GM21390 (cell line): ENCODE data around the gene HOMER3.

ENCODE experiments used
- ATAC-seq: cut with Tn5 transposase; IDR thresholded peaks from one replicate; pipeline ENCODE4 v1.9.1; 2021; ENCODE audit not compliant: unreplicated experiment

The HOMER3 gene

GRCh38 chr19:18940769-18941627, at the start of gene HOMER3:
TSS of gene HOMER3 (minus strand) at chr19:18941217. CDS start at chr19:18938982, 2,235 bp downstream.
- no peak for ATAC-seq

DNA sequence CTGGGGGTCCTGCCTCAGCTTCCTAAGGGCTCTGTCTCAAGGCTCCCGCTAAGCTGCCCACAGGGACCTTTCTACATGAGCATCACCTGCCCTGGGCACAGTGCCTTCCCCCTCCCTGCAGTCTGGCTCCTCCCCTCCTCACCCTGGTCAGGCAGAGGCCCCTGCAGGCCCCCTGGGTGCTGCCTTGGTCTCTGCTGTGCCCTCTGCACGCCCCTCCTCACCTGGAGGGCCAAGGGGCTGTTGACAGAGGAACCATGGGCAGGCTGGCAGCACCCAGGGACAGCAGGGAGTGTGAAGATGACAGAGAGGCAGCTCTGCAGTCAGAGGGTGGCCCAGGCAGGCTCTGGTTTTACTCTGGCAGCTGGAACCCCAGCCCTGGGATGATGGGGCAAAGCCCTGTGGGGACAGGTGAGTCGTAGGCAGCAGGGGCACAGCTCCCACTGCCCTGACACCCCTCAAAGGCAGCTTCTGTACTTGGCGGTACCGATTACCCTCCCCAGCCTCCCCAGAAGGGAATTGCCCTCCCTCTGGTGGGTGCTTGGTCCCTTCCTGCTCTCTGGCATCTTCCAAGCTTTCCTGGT, 49.2 kb upstream of the HOMER3 start:
- ATAC-seq, result no peak

- ATAC-seq, result no peak
These were observed 48.3 kb upstream of the HOMER3 start for GRCh38 chr19:18989316-18989715.

GRCh38 chr19:18987456-18987855, 46.4 kb upstream of the HOMER3 start:
- no peak for ATAC-seq

DNA sequence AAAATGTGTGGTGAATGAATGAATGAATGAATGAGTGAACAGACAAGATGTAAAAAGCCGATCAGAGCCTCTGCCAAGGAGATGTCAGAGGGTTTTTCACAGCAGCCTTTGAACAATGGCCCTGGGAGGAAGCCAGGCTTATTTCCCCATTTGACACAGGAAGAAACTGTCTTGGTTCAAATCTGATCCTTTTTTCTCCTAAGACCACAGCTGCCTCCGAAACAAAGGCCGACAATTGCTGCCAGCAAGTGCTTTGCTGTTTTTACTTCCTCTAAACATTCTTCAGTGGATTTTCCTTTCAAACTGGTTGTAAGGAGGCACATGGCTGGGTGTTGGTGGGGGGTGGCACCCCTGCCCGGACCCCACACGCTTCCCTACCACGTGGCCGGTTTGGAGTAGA, 44.2 kb upstream of the HOMER3 start:
- no peak for ATAC-seq

DNA sequence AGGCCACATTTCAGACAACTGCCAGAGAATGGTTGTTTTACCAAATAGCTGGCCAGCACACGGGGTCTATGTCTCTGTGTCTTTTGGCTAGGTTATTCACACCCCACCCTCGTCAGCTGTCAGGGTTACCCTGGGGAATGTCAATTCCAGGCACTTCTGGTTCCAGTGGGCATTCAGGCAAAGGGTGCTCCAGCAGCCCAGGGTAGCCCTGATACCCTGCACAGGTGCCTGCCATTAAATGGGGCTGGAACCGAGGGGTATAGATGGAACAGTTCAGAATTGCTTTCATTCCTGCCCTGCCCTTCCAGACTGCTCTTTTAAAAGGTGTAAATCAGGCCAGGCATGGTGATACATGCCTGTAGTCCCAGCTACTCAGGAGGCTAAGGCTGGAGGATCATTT, 43.2 kb upstream of the HOMER3 start:
- no peak for ATAC-seq

GRCh38 chr19:18982669-18983068, 41.7 kb upstream of the HOMER3 start:
- ATAC-seq, result no peak

GRCh38 chr19:18980432-18981020, 39.5 kb upstream of the HOMER3 start:
- no peak for ATAC-seq

DNA sequence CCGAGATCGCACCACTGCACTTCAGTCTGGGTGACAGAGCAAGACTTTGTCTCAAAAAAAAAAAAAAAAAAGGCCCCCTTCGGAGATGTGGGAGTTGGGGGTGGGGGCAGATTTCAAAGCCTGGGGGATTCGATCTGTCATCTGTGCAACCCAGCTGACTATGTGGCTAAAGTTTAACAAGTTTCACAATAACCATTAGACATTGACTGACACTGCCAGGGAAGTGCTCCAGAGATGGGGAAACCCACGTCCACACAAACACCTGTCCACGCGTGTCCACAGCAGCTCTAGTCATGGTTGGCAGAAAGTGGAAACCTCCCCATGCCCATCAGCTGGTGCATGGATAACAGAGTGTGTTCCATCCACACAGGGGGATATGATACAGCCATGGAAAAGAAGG, 37.6 kb upstream of the HOMER3 start:
- no peak for ATAC-seq

GRCh38 chr19:18975869-18976268, 34.9 kb upstream of the HOMER3 start:
- no peak for ATAC-seq

GRCh38 chr19:18975011-18975410, 34.0 kb upstream of the HOMER3 start:
- no peak for ATAC-seq

DNA sequence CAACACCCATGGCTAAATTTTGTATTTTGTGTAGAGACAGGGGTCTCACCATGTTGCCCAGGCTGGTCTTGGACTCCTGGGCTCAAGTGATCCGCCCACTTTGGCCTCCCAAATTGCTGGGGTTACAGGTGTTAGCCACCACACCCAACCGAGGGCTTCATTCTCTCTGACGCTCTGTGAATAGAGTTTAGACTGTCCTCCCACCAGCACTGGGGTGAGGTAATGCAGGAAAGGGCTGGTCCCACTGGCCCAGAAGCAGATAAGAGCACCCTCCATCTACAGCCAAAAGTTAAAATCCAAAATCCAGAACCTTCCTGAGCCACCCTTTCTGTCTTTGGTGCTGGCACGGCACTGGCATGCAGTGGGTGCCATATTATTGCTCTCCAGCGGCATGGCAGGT, 31.8 kb upstream of the HOMER3 start:
- no peak for ATAC-seq

DNA sequence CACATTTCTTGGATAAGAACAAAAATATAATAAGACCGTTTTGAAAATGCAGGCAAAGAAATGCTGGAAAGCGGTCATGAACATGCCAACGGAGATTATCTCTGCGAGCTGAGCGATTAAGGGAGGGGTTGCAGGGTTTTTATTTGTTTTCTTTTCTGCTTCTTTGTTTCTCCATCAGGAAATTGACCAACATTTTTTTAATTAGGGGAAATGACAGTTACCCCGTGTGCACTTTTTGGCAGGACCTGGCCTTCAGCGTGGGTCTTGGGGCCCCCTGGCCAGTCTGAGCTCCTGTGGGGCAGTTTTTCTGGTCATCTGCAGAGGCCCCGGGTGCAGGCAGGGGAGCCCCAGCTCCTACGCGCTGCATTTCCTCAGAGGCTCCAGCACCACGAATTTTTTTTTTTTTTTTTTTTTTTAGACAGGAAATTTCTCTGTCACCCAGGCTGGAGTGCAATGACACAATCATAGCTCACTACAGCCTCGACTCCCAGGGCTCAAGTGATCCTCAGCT, 31.3 kb upstream of the HOMER3 start:
- no peak for ATAC-seq

DNA sequence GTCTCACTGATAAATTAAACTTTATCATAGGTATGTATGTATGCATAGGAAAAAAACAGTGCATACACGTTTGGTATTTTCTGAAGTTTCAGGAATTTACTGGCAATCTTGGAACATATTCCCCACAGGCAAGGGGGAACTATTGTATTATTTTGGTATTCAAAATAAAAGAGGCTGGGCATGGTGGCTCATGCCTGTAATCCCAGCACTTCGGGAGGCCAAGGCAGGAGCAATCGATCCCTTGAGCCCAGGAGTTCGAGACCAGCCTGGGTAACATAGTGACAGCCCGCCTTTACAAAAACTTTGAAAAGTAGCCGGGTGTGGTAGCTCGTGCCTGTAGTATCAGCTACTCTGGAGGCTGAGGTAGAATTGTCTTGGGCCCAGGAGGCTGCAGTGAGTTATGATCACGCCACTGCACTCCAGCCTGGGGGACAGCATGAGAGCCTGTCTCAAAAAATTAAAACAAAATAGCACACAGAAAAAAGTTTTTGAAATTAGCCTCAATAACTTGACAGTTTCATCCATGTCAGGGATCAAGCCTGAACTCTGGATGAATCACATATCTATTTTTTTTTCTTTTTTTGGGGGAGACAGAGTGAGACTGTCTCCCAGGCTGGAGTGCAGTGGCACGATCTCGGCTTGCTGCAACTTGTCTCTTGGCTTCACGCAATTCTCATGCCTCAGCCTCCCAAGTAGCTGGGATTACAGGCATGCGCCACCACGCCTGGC, 29.1 kb upstream of the HOMER3 start:
- no peak for ATAC-seq

- ATAC-seq, result no peak
These were observed 26.5 kb upstream of the HOMER3 start for GRCh38 chr19:18967358-18968146.

DNA sequence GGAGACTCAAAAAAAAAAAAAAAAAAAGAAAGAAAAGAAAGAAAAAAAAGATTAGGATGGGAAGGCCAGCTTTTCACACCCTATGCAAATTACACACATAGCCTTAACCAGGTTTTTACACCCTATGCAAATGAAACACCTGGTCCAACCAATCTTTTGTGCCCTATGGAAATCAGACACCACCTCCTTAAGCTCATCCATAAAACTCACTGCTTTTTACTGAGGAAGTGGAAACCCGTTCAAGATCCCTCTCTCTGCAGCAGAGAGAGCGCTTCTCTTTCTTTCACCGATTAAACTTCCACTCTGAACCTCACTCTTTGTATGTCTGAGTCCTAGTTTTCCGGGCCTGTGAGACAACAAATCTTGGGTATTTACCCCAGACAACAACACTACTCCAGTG, 25.3 kb upstream of the HOMER3 start:
- no peak for ATAC-seq

DNA sequence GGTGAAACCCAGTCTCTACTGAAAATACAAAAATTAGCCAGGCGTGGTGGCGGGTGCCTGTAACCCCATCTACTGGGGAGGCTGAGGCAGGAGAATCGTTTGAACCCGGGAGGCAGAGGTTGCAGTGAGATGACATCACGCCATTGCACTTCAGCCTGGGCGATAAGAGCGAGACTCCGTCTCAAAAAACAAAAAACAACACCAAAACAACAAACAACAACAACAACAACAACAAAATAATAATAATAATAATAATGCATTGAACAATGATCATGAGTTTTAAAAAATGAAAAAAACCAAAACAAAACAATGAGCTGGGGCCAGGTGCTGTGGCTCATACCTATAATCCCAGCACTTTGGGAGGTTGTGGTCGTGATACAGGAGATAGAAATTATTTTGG, 23.1 kb upstream of the HOMER3 start:
- ATAC-seq, result no peak

DNA sequence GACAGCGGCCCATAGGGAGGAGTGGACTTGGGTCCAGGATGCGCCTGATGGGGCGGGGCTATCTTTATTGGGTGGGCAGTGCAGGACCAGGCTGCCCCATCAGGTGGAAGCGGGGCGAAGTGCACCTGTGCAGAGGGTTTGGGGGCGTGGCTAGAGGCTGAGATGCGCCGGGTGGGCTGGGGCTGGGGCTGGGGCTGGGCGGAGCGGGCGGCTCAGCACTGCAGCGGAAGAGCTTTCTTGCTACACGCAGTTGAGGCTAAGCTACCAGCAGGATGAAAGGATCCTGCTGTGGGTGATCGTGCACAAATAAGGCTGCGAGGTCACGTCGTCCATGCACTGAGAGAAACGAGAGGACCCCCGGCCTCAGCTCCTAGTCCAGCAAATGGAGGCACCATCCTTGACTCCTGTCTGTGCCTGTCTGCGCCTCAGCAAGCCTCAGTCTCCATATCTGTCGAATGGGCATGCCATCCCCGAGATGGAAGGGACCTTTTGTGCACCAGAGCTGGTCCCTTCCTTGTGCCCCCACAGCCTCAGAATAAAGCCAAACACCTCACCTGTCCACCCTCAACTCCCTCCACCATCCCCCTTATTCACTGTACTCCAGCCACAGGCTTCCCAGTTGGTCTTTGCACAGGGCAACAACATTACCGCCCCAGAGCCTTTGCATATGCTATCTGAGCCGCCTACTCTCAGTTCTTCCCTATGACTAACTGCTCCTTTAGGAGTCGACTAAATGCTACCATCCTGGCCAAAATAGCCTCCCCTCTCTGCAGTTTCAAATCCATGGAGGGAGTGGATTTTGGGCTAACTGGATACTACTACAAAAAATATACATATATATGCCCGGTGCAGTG, 21.0 kb upstream of the HOMER3 start:
- ATAC-seq, result no peak

DNA sequence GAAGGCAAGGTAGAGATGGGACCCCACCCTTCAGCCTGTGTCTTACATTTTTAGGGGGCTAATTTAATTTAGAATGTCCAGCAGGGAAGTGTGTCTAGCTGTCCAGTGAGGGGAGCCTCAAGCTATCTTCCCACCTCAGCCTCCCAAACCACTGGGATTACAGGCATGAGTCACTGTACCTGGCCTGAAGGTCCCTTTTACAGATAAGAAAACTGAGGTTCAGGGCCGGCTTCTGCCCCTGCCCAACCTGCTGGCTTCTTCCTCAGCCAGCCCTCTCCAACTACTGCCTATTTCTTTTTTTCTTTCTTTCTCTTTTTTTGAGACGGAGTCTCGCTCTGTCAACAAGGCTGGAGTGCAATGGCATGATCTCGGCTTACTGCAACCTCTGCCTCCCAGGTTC, 19.4 kb upstream of the HOMER3 start:
- no peak for ATAC-seq

GRCh38 chr19:18955042-18955441, 14.0 kb upstream of the HOMER3 start:
- no peak for ATAC-seq
